Measurements from ENCODE around the gene PPARG.
"Not testable (repeated sequence)": the region's sequence is repeated elsewhere in the genome, so short reads cannot be mapped to it uniquely, and the experiment has no call there.

Gene PPARG

DNA sequence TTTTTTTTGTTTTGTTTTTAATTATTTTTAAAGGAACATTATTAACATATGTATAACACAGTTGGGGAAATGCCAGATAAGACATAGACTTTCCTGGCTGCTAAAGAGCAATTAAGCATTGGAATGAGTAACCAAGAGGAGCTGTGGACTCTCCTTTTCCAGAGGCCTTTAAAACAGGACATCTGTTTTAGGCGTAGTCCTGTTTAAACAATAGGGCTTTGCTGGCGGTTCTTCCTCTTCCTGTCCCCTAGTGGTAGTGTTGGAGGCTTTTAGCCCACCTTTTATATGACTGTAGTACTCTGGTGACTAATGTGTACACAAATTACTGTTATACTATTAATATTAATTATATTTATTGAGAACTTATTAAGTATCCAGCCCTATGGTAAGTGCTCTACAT, 81.9 kb downstream of the PPARG start:
- in situ Hi-C loops (cut with MboI; ENCODE audit: low sequenced_read_pairs) = no loop called here

- in situ Hi-C loops (cut with MboI; ENCODE audit: low sequenced_read_pairs) = no loop called here
Observed at GRCh38 chr3:12371525-12372140, 82.8 kb downstream of the PPARG start.

- in situ Hi-C loops (cut with MboI; ENCODE audit: low sequenced_read_pairs) = no loop called here
Observed at GRCh38 chr3:12372741-12373280, 83.9 kb downstream of the PPARG start.

DNA sequence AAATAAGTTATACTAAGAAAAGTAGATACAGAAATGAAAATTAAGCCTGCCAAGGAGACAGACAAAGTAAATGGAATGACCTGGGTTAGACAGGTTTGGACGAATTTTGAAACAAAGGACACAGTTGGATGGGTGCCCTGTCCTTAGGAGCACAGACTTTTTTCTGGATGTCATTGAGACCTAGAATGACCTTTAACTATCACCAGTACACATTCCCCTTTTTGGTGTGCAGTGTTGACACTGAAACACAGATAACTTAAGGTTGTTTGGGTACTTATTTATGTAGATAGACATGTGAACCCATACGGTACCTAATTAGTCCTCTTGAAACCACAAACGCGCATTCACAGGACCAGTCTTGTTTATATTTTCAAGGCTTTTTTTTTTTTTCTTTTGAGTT, 86.7 kb downstream of the PPARG start:
- in situ Hi-C loops (cut with MboI; ENCODE audit: low sequenced_read_pairs) = no loop called here

DNA sequence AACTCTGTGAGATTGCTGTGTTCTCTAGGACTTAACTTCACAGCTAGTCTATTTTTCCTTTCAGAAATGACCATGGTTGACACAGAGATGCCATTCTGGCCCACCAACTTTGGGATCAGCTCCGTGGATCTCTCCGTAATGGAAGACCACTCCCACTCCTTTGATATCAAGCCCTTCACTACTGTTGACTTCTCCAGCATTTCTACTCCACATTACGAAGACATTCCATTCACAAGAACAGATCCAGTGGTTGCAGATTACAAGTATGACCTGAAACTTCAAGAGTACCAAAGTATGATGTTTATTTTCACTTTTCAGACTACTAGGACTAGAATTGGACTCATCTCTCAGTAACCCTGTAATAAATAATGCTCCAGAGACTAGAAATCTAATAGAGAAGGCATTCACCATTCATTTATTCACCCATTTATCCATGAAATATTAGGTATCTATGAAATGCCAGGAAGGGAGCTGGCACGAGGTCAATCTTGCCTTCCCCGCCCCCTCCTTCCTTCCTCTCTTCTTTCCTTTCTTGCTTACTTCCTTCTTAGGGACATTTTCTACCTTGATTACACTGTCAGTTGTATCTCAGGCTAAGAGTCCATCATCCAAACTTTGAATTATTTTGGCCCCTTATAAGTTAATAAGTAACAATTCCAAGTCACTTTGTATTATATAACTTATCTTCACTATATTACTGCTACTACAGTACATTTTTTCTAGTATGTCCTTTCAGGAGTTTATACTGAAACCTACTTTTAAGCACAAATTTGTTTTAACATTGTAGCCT, 91.0 kb downstream of the PPARG start:
- in situ Hi-C loops (cut with MboI; ENCODE audit: low sequenced_read_pairs) = no loop called here

DNA sequence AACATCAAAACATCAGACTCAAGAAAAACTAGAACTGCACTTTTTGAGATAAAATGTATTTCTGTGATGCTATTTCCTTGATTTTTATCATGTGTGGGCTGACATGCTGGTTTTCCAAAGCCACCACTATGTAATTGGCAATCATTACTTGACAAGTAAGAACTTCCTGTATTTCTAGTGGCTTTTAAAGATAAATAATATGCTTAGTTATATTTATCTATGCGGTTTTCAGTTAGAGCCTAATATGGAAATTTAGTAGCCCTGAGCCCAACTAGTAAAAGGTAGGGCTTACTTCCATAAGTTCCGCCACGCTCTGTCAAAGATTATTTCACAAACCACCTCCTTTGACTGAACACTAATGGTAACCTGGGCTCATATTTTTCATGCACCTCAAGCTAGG, 91.6 kb downstream of the PPARG start:
- in situ Hi-C loops (cut with MboI; ENCODE audit: low sequenced_read_pairs) = no loop called here

GRCh38 chr3:12381199-12381598, 92.3 kb downstream of the PPARG start:
- in situ Hi-C loops (cut with MboI; ENCODE audit: low sequenced_read_pairs) = no loop called here

GRCh38 chr3:12383218-12383617, 94.3 kb downstream of the PPARG start:
- in situ Hi-C loops (cut with MboI; ENCODE audit: low sequenced_read_pairs) = no loop called here

DNA sequence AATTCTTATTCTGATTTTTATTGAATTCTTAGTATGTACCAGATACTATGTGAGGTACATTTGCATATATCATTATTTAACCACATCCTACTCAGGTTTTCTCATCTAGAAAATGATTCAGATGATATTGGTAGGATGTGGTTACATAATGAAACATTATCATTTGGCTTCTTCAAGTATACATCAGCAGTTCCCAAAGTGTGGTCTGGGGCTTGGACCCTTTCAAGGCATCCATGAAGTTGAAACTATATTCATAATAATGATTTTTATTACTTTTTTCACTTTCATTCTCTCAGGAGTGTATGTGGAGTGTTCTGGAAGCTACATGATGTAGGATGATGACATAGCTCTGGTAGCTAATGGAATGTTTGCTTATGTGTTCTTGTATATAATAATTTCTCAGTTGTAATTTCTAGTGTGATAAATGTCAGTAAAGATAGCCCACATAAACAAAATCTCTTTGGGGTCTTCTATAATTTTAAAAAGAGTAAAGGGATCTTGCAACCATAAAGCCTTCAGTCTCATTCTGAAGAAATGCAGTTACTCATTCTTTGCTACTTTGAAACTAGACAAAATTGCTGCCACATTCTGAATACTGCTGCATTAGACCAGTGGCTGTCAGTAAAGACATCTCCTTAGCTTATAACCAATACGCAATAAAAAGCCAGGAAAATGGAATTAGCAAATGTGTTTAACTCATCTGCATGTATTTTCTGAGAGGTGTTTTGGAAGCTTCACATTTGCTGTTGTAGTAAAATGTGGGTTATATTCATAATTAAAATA, 95.8 kb downstream of the PPARG start:
- in situ Hi-C loops (cut with MboI; ENCODE audit: low sequenced_read_pairs) = no loop called here

DNA sequence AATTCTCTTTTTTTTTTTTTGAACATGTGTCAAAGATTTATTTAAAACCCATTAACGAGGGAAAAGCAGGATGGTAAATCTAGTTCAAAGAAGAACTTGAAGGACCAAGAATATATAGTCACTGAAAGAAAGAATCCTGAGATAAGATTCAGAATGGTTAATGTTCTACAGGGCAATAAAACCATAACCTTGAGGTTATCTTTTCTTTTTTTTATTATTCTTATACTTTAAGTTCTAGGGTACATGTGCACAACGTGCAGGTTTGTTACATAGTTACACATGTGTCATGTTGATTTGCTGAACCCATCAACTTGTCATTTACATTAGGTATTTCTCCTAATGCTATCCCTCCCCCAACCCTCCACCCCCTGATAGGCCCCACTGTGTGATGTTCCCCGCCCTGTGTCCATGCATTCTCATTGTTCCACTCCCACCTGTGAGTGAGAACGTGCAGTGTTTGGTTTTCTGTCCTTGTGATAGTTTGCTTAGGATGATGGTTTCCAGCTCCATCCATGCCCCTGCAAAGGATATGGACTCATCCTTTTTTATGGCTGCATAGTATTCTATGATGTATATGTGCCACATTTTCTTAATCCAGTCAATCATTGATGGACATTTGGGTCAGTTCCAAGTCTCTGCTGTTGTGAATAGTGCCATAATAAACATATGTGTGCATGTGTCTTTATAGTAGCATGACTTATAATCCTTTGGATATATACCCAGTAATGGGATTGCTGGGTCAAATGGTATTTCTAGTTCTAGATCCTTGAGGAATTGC, 97.8 kb downstream of the PPARG start:
- in situ Hi-C loops (cut with MboI; ENCODE audit: low sequenced_read_pairs) = not testable (repeated sequence)

- in situ Hi-C loops (cut with MboI; ENCODE audit: low sequenced_read_pairs) = no loop called here
Observed at GRCh38 chr3:12388185-12388584, 99.3 kb downstream of the PPARG start.

GRCh38 chr3:12392101-12392878, 103.4 kb downstream of the PPARG start:
- in situ Hi-C loops (cut with MboI; ENCODE audit: low sequenced_read_pairs) = no loop called here

DNA sequence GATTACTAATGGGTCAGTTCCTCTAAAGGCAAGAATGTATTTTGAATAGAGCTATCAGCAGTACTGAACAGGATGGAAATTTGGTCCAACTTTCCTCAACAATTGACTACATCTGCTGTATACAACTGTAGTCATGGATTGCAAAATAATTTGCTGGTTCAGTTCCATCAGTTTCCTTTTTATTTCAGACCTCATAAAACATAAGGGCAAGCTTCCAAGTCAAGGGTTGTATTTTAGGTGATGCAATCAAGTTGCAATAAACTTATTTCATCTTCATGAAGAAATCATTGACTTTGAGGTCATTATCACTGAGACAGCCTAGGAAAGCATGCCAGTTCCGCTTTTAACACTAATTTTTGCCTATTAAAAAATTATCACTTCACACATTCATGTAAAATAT, 105.0 kb downstream of the PPARG start:
- in situ Hi-C loops (cut with MboI; ENCODE audit: low sequenced_read_pairs) = no loop called here

GRCh38 chr3:12394569-12395271, 105.8 kb downstream of the PPARG start:
- in situ Hi-C loops (cut with MboI; ENCODE audit: low sequenced_read_pairs) = no loop called here

DNA sequence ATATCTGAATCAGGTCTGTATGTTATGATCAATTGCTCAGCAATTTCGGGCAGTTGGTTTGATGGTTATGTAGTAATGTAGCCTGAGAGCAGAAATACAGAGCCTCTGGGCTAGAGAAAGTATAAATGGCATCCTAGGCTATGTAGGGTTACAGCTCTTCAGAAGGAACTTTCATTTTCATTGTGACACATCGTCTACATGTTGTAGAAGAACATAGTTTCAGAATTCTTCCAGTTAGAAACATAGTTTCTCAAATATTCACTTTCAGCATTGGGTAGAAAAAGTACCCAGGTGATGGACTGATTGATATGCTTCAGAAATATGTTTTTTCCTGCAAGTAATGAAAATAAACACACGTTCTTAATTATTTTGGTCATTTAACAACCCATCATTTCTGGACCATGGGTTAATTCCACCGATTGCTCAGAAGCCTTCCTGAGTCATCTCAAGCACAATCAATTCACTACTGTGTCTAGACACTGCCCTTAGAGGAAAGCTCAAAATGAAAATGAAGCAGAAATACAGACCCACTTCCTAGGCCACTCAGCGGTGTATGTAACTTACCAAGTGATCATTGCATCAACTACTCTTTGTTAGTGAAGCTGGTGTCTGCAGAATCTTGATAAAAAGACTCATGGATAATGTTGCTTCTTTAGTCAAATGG, 106.6 kb downstream of the PPARG start:
- in situ Hi-C loops (cut with MboI; ENCODE audit: low sequenced_read_pairs) = no loop called here

DNA sequence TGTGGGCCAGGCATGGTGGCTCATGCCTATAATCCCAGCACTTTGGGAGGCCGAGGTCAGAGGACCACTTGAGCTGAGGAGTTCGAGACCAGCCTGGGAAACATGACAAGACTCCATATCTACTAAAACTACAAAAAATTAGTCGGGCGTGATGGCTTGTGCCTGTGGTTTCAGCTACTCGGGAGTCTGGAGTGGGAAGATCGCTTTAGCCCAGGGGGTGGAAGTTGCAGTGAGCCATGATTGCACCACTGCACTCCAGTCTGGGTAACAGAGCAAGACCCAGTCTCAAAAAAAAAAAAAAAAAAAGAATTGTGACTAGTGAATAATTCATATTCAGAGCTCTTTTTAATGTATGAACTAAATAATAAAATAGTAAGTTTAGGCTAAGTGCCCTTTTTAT, 107.6 kb downstream of the PPARG start:
- in situ Hi-C loops (cut with MboI; ENCODE audit: low sequenced_read_pairs) = no loop called here

DNA sequence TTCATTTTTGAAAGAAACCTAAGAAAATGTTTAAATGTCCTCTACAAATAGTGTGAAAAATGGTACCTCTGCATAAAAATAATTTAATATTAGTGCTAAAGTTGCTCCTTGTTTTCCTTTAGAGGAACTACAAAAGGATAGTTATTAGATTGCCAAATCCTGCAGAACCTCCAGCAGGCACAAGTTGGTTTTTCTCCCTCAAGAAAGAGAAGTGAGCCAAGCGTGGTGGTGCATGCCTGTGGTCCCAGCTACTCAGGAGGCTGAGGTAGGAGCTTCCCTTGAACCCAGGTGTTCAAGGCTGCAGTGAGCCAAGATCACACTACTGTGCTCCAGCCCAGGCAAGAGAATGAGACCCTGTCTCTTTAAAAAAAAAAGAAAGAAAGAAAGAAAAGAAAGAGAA, 110.4 kb downstream of the PPARG start:
- in situ Hi-C loops (cut with MboI; ENCODE audit: low sequenced_read_pairs) = no loop called here

DNA sequence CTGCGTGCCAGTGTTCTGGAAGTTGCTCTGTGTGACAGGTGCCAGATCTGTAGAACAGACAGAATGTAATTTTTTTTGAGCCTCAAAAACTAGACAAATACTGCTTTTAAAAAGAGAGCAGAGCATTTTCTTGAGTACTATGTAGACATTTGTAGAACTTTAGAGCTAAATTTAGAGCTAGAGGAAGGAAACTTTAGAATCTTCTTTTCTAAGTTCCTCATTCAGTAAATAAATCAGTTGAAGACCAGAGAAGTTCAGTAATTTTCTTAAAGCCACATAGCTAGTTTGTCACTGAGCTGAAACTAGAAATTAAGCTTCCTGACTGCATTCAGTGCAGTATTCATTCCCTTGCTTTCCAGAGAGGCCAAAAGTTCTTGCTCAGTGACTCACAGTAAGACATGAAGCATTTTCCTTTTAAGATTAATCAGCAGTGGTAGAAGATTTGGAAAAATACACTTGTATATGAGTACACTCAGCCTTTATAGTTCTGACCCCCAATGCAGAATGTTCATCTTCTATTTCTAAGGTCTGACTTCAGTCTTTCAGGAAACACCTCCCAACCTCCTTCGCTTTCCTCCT, 111.8 kb downstream of the PPARG start:
- in situ Hi-C loops (cut with MboI; ENCODE audit: low sequenced_read_pairs) = no loop called here

DNA sequence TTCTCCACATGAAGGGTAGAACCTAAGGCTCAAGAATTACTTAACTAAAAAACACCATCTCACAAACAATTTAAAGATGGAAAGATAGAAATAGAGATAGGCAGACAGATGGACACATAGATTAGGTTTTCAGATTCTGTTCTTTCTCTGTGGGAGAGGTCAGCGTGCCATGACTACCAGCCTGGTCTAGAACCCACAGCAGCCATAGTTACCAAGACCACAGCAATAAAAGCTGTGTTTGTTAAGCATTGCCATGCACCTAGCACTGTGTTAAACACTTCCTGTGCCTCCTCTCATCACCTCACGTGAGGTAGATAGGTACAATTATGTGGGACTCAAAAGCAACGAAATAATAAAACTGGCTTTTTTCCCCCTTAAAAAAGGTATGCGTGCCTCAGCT, 112.3 kb downstream of the PPARG start:
- in situ Hi-C loops (cut with MboI; ENCODE audit: low sequenced_read_pairs) = no loop called here
